Activated naive CD4-positive, alpha-beta T cell treated with anti-CD3 and anti-CD28 coated beads for 36 hours (primary cell): Measurements from ENCODE around the gene ZSWIM6. TPM values are rescaled to one million over a fixed set of nuclear protein-coding genes. Genes with fewer than 3 reads are reported as not detected.
"Not testable (repeated sequence)": the region's sequence is repeated elsewhere in the genome, so short reads cannot be mapped to it uniquely, and the experiment has no call there.

Experiments used
- CTCF ChIA-PET: fragments of 350-600 bp; sonication (Branson Sonifier 250); formaldehyde crosslinking; loops from one replicate; lab custom pipeline; 2021; ENCODE audit warnings: antibody characterized with exemption; lab: Charles Lee
- DNase-seq: peaks from one replicate; pipeline ENCODE4 v3.0.0-alpha.2; 2020
- H3K27ac Mint-ChIP-seq: one replicate; pipeline ENCODE4 v1.8.0; 2021; ENCODE audit warnings: mild to moderate bottlenecking, mixed read lengths
- H3K27me3 Mint-ChIP-seq: one replicate; pipeline ENCODE4 v1.8.0; 2021; ENCODE audit warnings: low read depth, mixed read lengths
- H3K36me3 Mint-ChIP-seq: one replicate; pipeline ENCODE4 v1.8.0; 2021; ENCODE audit warnings: low read depth, mixed read lengths
- H3K4me1 Mint-ChIP-seq: one replicate; pipeline ENCODE4 v1.8.0; 2021; ENCODE audit warnings: low read depth, mixed read lengths
- H3K4me3 Mint-ChIP-seq: one replicate; pipeline ENCODE4 v1.8.0; 2021; ENCODE audit warnings: mild to moderate bottlenecking, moderate library complexity, mixed read lengths
- H3K9me3 Mint-ChIP-seq: one replicate; pipeline ENCODE4 v1.8.0; 2021; ENCODE audit warnings: mixed read lengths
- intact Hi-C: fragments of 100-400 bp; cut with micrococcal nuclease; formaldehyde crosslinking; loops from one replicate; pipeline ENCODE4 v1.15.1; 2023
- total RNA-seq, 2 experiments: library from RNA; stranded (reverse); gene quantifications; one replicate each; pipeline ENCODE4 v1.2.3, GENCODE V29; 2021

The ZSWIM6 gene
- total RNA-seq, 2 experiments from 2014 or later, result 4.3 TPM

DNA sequence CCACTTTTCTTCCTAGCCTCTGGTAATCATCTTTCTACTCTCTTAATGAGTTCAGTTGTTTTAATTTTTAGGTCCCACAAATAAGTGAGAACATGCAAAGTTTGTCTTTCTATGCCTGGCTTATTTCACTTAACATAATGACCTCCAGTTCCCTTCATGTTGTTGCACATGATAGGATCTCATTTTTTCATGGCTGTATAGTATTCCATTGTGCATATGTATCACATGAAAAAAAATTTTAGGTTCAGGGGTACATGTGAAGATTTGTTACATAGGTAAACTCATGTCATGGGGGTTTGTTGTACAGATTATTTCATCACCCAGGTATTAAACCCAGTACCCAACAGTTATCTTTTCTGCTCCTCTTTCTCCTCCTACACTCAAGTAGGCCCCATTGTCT is 89.2 kb downstream of the ZSWIM6 start:
- Mint-ChIP-seq H3K4me1 (peaks cover 33% of the 10 kb centered on the region), H3K9me3 (peaks cover 11% of the 10 kb centered on the region)
- H3K4me3 Mint-ChIP-seq, H3K27me3 Mint-ChIP-seq, H3K27ac Mint-ChIP-seq, DNase-seq, intact Hi-C loops, H3K36me3 Mint-ChIP-seq, CTCF ChIA-PET: not testable (repeated sequence)

GRCh38 chr5:61423487-61424145 is 91.6 kb downstream of the ZSWIM6 start:
- peaks cover 9% of the 10 kb centered on the region for H3K36me3 Mint-ChIP-seq
- H3K4me3 Mint-ChIP-seq, result no peak overlapping the region
- CTCF ChIA-PET, result interaction anchor here (0.7 kb wide), 1 partner anchor 67 kb away, joined by 3 read pairs; no protein-coding TSS in a partner anchor
- peaks cover 11% of the 10 kb centered on the region for H3K9me3 Mint-ChIP-seq
- DNase-seq, result no peak
- H3K27ac Mint-ChIP-seq, result no peak overlapping the region
- intact Hi-C loops, result no loop called here
- no peaks in the 10 kb centered on the region for H3K27me3 Mint-ChIP-seq
- H3K4me1 Mint-ChIP-seq, result peaks cover 24% of the 10 kb centered on the region

GRCh38 chr5:61425918-61426317 is 93.9 kb downstream of the ZSWIM6 start:
- no peak for DNase-seq
- CTCF ChIA-PET, result no interaction called here
- intact Hi-C loops, result no loop called here
- Mint-ChIP-seq H3K4me3 (no peak overlapping the region), H3K27ac (no peak overlapping the region), H3K9me3 (peaks cover 15% of the 10 kb centered on the region), H3K4me1 (peaks cover 27% of the 10 kb centered on the region), H3K36me3 (peaks cover 9% of the 10 kb centered on the region), H3K27me3 (no peaks in the 10 kb centered on the region)

DNA sequence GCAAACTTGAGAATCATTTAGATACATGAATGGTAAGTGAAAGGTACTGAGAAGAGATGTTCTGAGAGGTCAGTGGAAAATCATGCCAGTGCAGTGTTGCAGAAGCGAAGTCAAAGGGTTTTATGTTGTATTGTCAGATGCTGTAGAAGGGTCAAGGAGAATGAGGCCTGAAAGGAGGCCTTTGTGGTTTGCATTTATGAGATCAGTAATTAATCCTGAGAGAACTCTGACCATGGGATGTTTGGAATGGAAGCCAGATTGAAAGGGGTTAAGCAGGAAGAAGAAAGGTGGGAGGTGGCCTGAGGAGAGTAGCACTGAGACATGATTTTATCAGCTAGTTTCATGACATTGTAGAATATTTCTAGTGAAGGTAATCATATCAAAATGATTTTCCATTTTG is 97.8 kb downstream of the ZSWIM6 start:
- DNase-seq, result no peak
- CTCF ChIA-PET, result no interaction called here
- Mint-ChIP-seq H3K4me3 (no peak overlapping the region), H3K4me1 (peaks cover 8% of the 10 kb centered on the region), H3K27ac (no peak overlapping the region), H3K36me3 (no peaks in the 10 kb centered on the region), H3K27me3 (no peaks in the 10 kb centered on the region), H3K9me3 (peaks cover 4% of the 10 kb centered on the region)
- intact Hi-C loops, result no loop called here

- CTCF ChIA-PET, result interaction anchor here (0.7 kb wide), 1 partner anchor 168 kb away, joined by 3 read pairs; no protein-coding TSS in a partner anchor
- no peaks in the 10 kb centered on the region for H3K27me3 Mint-ChIP-seq
- intact Hi-C loops, result no loop called here
- DNase-seq, result no peak
- H3K9me3 Mint-ChIP-seq, result peaks cover 4% of the 10 kb centered on the region
- no peaks in the 10 kb centered on the region for H3K36me3 Mint-ChIP-seq
- H3K4me3 Mint-ChIP-seq, result no peak overlapping the region
- peaks cover 8% of the 10 kb centered on the region for H3K4me1 Mint-ChIP-seq
- H3K27ac Mint-ChIP-seq, result no peak overlapping the region
Observed at GRCh38 chr5:61431923-61432620, 100.0 kb downstream of the ZSWIM6 start.

GRCh38 chr5:61435368-61435767 is 103.3 kb downstream of the ZSWIM6 start:
- no peaks in the 10 kb centered on the region for H3K4me1 Mint-ChIP-seq
- H3K4me3 Mint-ChIP-seq, result no peak overlapping the region
- intact Hi-C loops, result no loop called here
- no peak for DNase-seq
- H3K36me3 Mint-ChIP-seq, result no peaks in the 10 kb centered on the region
- H3K27ac Mint-ChIP-seq, result no peak overlapping the region
- H3K9me3 Mint-ChIP-seq, result peaks cover 6% of the 10 kb centered on the region
- H3K27me3 Mint-ChIP-seq, result no peaks in the 10 kb centered on the region
- CTCF ChIA-PET, result interaction anchor here (0.6 kb wide), 1 partner anchor 89 kb away, joined by 3 read pairs; no protein-coding TSS in a partner anchor

DNA sequence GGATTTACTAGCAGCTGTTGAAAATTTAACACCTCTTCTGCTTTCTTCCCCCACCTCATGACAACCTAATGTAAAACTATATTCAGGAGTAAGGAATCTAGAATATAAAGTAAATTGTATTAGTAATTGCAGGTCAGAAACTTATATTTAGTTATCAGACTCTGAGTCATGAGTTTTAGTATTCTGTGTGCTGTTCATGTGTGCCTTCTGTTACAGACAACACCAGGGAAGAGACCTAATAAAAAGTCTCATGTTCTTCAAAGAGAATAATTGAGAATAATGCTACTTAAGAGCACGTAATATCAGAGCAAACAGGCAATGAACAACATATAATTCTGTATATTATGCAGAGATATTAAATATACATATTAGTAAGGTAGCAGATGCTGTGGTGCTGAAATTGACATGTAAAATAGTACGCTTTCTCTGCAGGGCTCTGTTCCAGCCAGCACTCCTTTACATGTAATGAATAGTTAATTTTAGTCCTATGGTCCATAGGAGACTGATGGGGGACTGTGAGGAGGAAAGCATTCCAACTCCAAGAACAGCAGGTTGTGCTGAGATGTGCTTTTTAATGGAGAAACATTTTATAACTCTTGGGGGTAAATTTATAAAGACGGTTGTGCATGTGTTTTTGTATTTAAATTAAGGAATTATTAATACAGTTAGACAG is 106.4 kb downstream of the ZSWIM6 start:
- Mint-ChIP-seq H3K4me1 (no peaks in the 10 kb centered on the region), H3K27ac (no peak overlapping the region), H3K9me3 (peaks cover 31% of the 10 kb centered on the region), H3K4me3 (no peak overlapping the region), H3K27me3 (no peaks in the 10 kb centered on the region), H3K36me3 (peaks cover 8% of the 10 kb centered on the region)
- CTCF ChIA-PET, result no interaction called here
- intact Hi-C loops, result no loop called here
- no peak for DNase-seq

- Mint-ChIP-seq H3K27me3 (no peaks in the 10 kb centered on the region), H3K36me3 (peaks cover 9% of the 10 kb centered on the region), H3K4me3 (no peak overlapping the region), H3K4me1 (no peaks in the 10 kb centered on the region), H3K27ac (no peak overlapping the region), H3K9me3 (peaks cover 32% of the 10 kb centered on the region)
- DNase-seq, result no peak
- CTCF ChIA-PET, result interaction anchor here (0.7 kb wide), 1 partner anchor 36 kb away, joined by 3 read pairs; no protein-coding TSS in a partner anchor
- intact Hi-C loops, result no loop called here
Observed at GRCh38 chr5:61440086-61440485, 108.0 kb downstream of the ZSWIM6 start.

DNA sequence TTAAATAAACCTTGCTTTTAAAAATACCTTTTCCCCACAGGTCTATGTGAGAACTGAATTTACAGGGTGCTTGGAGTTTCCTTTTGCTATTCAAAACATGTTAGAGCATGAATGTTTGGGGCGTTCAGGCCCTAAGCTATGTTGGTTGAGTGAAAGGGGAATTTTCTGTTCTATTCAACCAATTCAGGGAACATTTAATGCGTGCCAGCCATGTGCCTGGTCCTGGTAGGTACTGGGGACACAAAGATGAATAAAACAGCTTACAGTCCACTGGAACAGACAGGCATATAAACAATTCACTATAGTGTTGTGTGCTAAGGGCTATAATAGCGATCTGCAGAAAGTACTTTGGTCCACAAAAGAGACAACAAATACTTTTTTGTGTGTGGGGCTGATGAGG is 108.5 kb downstream of the ZSWIM6 start:
- peaks cover 13% of the 10 kb centered on the region for H3K36me3 Mint-ChIP-seq
- no peak overlapping the region for H3K4me3 Mint-ChIP-seq
- peaks cover 35% of the 10 kb centered on the region for H3K9me3 Mint-ChIP-seq
- CTCF ChIA-PET, result no interaction called here
- H3K4me1 Mint-ChIP-seq, result no peaks in the 10 kb centered on the region
- H3K27me3 Mint-ChIP-seq, result no peaks in the 10 kb centered on the region
- H3K27ac Mint-ChIP-seq, result no peak overlapping the region
- no peak for DNase-seq
- intact Hi-C loops, result no loop called here

DNA sequence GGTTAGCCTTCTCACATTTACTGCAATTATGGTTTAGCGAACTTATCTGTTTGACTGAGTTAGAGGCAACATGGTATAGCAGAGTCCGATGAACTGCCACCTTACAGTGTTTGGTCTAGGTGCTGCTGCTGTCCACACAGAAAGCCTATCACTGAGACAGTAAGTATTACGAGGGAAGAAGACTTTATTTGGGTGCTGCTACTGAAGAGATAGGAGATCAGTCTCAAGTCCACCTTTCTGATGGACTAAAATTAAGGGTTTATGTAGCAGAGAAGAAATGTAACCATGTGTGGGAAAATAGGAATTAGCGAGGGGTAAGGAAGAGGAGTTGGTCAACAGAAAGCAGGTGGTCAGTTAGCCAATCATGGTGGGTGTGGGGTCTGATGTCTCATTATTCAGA is 109.7 kb downstream of the ZSWIM6 start:
- Mint-ChIP-seq H3K27ac (no peak overlapping the region), H3K4me3 (no peak overlapping the region), H3K9me3 (peaks cover 38% of the 10 kb centered on the region), H3K27me3 (no peaks in the 10 kb centered on the region), H3K4me1 (no peaks in the 10 kb centered on the region), H3K36me3 (peaks cover 13% of the 10 kb centered on the region)
- DNase-seq, result no peak
- CTCF ChIA-PET, result no interaction called here
- intact Hi-C loops, result no loop called here

DNA sequence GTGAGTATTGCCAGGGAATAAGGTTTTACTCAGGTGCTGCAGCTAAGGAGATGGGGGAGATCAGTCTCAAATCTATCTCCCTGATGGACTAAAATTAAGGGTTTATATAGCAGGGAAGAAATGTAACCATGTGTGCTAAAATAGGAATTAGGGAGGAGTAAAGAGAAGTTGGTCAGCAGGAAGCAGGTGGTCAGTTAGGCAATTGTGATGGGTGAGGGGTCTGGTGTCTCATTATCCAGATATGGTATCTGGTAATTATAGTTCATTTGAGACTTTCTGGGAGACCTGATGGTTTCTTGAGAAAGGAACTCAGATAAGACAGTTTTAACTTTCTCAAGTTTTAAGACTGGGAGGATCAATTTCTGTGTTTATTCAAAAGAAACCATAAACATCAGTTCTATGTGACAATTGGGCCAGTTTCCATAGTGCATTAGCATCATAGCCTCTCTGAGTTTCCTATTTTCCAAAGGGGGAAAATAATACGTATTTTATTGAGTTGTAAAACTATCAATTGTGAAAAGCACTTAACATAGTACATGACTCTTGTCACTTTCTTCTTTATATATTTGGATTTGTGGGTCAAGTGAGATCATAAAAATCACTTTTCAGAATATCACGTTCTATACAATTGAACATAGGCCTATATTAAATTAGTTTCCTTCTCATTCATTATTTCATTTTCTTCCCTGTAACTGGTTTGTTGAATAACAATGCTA is 115.9 kb downstream of the ZSWIM6 start:
- no peaks in the 10 kb centered on the region for H3K27me3 Mint-ChIP-seq
- H3K36me3 Mint-ChIP-seq, result peaks cover 14% of the 10 kb centered on the region
- intact Hi-C loops, result no loop called here
- H3K4me1 Mint-ChIP-seq, result peaks cover 5% of the 10 kb centered on the region
- H3K9me3 Mint-ChIP-seq, result peaks cover 30% of the 10 kb centered on the region
- no peak for DNase-seq
- CTCF ChIA-PET, result no interaction called here
- H3K27ac Mint-ChIP-seq, result no peak overlapping the region
- no peak overlapping the region for H3K4me3 Mint-ChIP-seq

DNA sequence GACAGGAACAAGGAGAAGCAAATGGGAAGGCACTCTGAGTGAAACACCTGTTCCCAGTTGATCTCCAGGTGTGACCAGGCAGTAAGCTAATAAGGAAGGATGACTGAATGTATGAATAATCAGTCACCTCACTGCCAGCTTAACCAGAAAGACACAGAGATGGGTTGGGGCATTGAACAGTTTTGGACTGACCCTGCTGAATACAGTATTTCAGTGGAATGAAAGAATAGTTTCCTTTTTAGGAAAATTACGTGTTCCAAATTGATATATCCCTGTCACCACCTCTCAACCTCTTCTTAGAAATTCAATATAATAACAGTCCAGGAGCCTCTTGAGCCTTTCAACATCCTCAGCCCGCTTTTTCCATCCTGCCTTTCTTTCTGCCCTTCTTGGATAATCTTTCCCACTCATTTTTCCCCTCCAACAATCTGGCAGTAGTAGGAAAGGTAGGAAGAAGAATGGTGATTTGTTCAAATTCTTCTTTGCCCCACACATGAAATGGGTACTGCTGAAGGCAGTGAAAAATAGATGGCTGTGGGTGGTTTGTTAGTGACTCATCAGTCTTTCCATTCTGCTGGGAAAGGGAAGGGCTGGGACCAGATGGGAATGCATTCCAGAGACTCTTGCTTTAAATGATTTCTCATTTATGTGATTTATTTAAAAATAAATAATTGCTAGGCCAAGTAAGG is 117.9 kb downstream of the ZSWIM6 start:
- H3K4me3 Mint-ChIP-seq, result no peak overlapping the region
- CTCF ChIA-PET, result no interaction called here
- no peak overlapping the region for H3K27ac Mint-ChIP-seq
- intact Hi-C loops, result no loop called here
- DNase-seq, result no peak
- peaks cover 14% of the 10 kb centered on the region for H3K36me3 Mint-ChIP-seq
- peaks cover 5% of the 10 kb centered on the region for H3K4me1 Mint-ChIP-seq
- peaks cover 24% of the 10 kb centered on the region for H3K9me3 Mint-ChIP-seq
- H3K27me3 Mint-ChIP-seq, result no peaks in the 10 kb centered on the region
